Kidney epithelial cell (primary cell): ENCODE data around the gene MAJIN. TPM values are rescaled to one million over a fixed set of nuclear protein-coding genes. Genes with fewer than 3 reads are reported as not detected.

Experiments
- DNase-seq: peaks from one replicate; pipeline ENCODE4 v3.0.0-alpha.2; 2010; ENCODE audit warnings: low read depth
- H3K27me3 ChIP-seq: 2 replicates; pipeline ENCODE4 v1.6.0; 2011; ENCODE audit warnings: low read length; ENCODE audit not compliant: control insufficient read depth, insufficient read depth
- H3K36me3 ChIP-seq: 2 replicates; pipeline ENCODE4 v1.5.1; 2011; ENCODE audit warnings: low read length; ENCODE audit not compliant: control insufficient read depth, insufficient read depth
- H3K4me3 ChIP-seq: 2 replicates; pipeline ENCODE4 v1.5.1; 2011; ENCODE audit warnings: low read depth, mild to moderate bottlenecking, control low read depth, low read length
- total RNA-seq: library from RNA; depleted of rRNA; stranded (reverse); fragments of >200 nt; gene quantifications from 2 replicates; pipeline ENCODE4 v1.2.3, GENCODE V29; 2015
- TF ChIP-seq, protein P1 (sequence below): IDR thresholded peaks from 2 replicates; pipeline ENCODE4 v1.5.1; 2011; ENCODE audit warnings: mild to moderate bottlenecking, moderate library complexity, low read length, control low read depth, inconsistent platforms; ENCODE audit not compliant: insufficient read depth, poor library complexity, severe bottlenecking

MAJIN gene
- total RNA-seq, 1 donor from 2014 or later, result 0.17 TPM

DNA sequence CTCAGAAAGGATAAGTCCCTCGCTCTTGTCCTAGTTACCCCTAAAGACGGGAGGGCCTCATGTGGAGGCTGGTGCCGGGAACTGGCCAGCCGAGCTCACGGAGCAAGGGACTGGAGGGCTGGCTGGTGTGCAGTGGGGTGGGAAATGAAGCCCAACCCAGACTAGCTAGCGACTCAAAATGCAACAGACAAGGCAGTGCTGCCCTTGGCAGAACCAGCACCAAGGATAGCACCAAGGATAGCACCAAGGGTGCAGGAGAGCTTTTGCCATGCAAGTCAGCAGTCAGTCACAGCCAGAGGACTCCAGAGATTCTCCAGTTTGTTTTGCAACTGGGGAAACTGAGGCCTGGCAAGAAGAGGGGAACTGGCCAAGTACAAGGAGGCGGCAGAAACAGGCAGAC lies 31.4 kb upstream of the MAJIN start:
- H3K4me3 ChIP-seq, result no peak overlapping the region
- no peaks in the 10 kb centered on the region for H3K36me3 ChIP-seq
- no peak for DNase-seq
- TF ChIP-seq, protein P1, sequence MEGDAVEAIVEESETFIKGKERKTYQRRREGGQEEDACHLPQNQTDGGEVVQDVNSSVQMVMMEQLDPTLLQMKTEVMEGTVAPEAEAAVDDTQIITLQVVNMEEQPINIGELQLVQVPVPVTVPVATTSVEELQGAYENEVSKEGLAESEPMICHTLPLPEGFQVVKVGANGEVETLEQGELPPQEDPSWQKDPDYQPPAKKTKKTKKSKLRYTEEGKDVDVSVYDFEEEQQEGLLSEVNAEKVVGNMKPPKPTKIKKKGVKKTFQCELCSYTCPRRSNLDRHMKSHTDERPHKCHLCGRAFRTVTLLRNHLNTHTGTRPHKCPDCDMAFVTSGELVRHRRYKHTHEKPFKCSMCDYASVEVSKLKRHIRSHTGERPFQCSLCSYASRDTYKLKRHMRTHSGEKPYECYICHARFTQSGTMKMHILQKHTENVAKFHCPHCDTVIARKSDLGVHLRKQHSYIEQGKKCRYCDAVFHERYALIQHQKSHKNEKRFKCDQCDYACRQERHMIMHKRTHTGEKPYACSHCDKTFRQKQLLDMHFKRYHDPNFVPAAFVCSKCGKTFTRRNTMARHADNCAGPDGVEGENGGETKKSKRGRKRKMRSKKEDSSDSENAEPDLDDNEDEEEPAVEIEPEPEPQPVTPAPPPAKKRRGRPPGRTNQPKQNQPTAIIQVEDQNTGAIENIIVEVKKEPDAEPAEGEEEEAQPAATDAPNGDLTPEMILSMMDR, result no peak
- no peaks in the 10 kb centered on the region for H3K27me3 ChIP-seq

DNA sequence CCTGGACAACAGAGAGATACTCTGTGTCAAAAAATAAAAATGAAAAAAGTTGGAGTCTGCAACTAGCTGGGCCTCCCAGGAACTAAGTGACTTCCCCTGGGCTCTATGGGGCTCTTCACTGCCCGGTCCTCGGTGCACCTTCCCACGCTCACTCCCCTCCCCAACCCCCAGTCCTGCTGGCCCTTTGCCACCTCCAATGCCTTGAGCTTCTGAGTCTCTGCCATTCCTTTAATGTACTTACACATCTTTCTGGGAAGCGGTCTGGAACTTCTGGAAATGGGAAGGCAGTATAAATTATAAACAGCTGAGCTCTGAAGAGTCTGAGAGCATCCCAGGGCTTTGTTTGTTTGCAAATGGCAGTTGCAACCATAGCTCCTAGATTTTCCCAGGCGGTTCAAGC lies 30.8 kb upstream of the MAJIN start:
- no peaks in the 10 kb centered on the region for H3K27me3 ChIP-seq
- TF ChIP-seq, protein P1, result no peak
- DNase-seq, result no peak

DNA sequence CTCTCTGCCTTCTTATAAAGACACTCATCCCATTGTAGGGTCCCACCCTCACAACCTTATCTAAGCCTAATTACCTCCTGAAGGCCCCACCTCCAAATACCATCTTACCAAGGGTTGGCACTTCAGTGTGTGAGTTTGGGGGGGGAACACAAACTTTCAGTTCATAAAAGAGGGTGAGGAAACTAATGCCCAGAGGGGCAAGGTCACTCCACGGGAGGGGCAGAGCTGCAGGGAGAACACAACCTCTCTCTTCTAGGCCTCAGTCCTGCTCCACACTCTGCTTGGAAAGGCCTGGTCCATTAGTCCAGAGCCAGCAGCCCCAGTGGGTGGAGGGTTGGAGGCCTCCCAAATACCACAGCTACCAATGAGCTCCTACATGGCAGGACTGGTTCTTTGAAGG lies 27.6 kb upstream of the MAJIN start:
- no peak for DNase-seq
- H3K27me3 ChIP-seq, result no peaks in the 10 kb centered on the region
- H3K36me3 ChIP-seq, result no peaks in the 10 kb centered on the region

More for the DNA sequence above, 30.8 kb upstream of the MAJIN start:
- no peaks in the 10 kb centered on the region for H3K36me3 ChIP-seq
- H3K4me3 ChIP-seq, result no peak overlapping the region

DNA sequence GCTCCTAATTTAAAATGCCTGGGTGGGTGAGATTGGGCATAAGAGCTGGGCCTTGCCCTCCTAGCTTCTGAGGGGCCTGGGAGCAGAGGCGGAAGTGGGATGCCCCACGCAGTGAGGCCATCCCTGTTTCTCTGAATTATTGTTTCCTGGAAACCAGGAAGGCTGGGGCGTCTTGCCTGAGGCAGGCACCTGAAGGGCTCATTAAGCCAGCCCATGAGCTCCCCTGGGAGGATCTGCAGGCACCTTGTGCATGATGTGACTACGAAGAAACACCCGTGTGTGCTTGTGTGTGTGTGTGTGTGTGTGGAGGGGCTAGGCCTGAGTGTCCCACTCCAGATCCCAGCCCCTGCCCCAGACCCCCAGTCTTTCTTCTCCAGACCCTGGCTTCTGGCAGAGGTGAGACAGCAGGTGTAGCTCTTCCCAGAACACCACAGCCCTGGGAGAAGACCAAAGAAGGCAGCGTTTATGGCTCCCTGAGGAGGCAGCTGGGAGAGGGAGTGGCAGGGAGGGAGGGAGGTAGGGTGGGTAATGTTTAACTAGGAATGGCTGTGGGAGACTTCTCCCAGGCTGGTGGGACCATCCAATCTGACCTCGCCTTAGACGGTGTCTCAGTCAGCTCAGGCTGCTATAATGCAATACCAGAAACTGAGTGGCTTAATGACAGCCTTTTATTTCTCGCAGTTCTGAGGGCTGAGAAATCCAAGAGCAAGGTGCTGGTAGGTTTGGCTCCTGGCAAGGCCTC lies 27.0 kb upstream of the MAJIN start:
- no peak overlapping the region for H3K4me3 ChIP-seq
- H3K36me3 ChIP-seq, result no peaks in the 10 kb centered on the region
- H3K27me3 ChIP-seq, result no peaks in the 10 kb centered on the region
- no peak for DNase-seq
- TF ChIP-seq, protein P1, result no peak

More for the DNA sequence above, 27.6 kb upstream of the MAJIN start:
- H3K4me3 ChIP-seq, result no peak overlapping the region
- TF ChIP-seq, protein P1, result no peak

DNA sequence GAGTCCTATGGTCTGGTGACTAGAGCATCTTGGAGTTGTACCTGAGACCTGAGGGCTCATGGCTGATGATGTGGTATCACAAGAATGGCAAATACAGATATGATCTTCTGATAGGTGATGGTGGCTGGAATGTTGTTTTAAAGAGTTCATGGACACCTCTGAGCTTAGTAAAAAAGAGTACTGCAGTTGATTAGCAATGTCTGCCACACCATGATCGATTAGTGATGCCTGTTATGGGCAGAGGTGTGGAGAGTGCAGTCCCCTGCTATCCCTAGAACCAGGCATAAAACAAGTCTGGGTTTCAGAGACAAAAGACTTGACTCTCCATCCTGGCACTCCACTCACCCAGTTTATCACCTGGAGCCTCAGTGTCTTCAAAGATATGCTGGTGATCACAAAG lies 26.2 kb upstream of the MAJIN start:
- no peaks in the 10 kb centered on the region for H3K27me3 ChIP-seq
- DNase-seq, result no peak
- TF ChIP-seq, protein P1, result no peak
- H3K4me3 ChIP-seq, result no peak overlapping the region
- no peaks in the 10 kb centered on the region for H3K36me3 ChIP-seq
